ENCODE measurements around the gene CFAP65.

The CFAP65 gene

DNA sequence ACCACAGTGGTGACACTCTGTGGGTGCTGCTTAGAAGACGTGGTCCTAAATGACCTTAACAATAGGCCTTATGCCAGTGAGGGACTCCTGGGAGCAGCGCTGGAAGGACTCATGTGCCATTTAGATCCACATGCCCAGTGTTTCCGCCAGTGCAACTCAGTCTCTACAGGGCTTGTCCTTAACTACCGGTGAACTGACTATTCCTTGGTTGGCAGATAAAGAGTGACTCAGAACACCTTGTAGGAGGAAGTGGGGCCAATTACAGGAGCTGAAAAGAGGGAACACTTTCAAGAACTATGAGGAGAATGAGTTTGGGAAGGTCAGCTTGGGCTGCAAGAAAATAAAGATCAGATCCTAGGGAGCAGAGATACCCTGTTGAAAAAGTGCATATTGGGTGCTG is 83.6 kb downstream of the CFAP65 start:
- no peak overlapping the region for H3K4me3 ChIP-seq (ENCODE audit: low read depth, low read length)
- TF ChIP-seq, protein P1, sequence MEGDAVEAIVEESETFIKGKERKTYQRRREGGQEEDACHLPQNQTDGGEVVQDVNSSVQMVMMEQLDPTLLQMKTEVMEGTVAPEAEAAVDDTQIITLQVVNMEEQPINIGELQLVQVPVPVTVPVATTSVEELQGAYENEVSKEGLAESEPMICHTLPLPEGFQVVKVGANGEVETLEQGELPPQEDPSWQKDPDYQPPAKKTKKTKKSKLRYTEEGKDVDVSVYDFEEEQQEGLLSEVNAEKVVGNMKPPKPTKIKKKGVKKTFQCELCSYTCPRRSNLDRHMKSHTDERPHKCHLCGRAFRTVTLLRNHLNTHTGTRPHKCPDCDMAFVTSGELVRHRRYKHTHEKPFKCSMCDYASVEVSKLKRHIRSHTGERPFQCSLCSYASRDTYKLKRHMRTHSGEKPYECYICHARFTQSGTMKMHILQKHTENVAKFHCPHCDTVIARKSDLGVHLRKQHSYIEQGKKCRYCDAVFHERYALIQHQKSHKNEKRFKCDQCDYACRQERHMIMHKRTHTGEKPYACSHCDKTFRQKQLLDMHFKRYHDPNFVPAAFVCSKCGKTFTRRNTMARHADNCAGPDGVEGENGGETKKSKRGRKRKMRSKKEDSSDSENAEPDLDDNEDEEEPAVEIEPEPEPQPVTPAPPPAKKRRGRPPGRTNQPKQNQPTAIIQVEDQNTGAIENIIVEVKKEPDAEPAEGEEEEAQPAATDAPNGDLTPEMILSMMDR (IDR thresholded peaks at IDR 0.05; ENCODE audit: insufficient read depth, low read depth, low read length, missing control alignments), result no peak
- DNase-seq (ENCODE audit: low read depth), result no peak

DNA sequence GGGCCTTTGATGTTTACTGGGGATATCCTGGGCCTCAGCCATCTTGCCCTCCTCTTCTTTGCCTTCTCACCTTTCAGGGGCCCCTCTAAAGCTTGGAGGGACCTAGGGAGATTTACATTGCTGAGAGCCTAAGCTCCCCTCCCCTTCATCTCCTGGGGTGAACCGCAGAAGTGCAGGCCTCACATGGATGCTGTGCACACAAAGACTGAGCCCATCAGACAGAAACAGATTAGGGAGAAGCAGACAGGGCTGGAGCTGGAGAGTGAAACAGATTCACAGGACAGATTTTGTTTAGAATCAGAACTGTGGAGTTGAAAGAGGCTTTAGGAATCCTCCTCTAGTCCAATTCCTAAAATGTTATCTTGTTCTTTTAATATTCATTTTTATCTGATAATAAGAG is 85.3 kb downstream of the CFAP65 start:
- no peak for DNase-seq (ENCODE audit: low read depth)
- TF ChIP-seq, protein P1 (IDR thresholded peaks at IDR 0.05; ENCODE audit: insufficient read depth, low read depth, low read length, missing control alignments), result no peak
- H3K4me3 ChIP-seq (ENCODE audit: low read depth, low read length), result no peak overlapping the region

DNA sequence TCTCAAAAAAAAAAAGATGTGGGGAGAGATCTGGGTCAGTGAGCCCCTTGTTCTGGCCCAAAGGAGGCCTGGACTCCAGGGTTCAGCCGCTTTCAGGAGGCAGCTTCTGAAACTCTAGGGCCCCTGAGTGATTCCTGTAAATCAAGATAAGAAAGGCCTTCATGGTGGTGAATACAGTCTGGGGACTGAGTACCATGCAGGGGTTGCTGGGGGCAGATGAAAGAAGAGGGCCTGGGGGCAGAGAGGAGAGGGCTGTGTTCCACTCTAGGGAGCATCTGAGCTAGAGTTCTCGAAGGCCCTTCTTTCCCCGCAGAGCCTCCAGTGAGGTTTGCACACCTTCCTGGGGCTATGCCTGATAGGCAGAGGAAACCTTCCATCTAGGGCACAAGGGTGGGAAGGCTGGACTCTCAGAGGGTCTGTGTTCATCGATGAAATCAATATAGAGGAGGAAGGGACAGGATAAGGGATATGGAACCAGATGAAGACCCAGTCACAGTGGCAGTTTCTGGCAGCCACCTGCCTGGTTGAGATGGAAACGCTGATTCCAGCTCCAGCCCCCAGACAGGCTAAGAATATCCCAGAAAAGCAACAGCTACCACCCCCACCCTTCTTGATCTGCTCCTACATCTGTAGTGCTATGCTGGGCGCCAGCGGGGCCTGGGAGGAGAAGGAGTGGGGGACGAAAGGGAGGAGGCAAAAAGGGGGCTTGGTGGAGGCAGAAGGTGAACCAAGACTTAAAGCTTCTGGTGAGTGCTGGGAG is 86.6 kb downstream of the CFAP65 start:
- TF ChIP-seq, protein P1 (IDR thresholded peaks at IDR 0.05; ENCODE audit: insufficient read depth, low read depth, low read length, missing control alignments), result no peak
- no peak for DNase-seq (ENCODE audit: low read depth)
- H3K4me3 ChIP-seq (ENCODE audit: low read depth, low read length), result no peak overlapping the region

DNA sequence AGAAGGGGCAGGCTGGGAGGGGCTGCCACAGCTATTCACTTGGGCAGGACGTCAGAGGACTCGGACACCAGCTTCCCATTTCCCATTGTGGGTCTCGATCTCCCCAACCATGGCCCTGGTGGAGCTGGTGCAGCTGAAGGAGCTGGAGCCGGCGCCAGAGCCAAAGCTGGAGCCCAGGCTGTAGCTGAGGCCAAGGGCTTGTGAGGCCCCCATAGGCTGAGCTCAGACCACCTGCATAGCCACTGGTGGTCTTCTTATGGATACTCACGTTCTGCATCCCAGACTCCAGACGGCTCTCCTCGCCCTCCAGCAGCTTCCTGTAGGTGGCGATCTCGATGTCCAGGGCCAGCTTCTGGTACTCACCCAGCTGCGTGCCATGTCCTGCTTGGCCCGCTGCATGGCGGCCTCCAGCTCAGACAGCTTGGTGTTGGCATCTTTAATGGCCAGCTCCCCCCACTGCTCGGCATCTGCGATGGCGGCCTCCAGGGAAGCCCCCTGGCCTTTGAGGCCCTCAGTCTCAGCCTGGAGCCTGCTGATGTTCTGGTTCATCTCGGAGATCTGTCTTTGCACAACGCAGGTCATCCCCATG is 87.9 kb downstream of the CFAP65 start:
- DNase-seq (ENCODE audit: low read depth), result no peak
- H3K4me3 ChIP-seq (ENCODE audit: low read depth, low read length), result no peak overlapping the region
- TF ChIP-seq, protein P1 (IDR thresholded peaks at IDR 0.05; ENCODE audit: insufficient read depth, low read depth, low read length, missing control alignments), result no peak

All from GM12865 (cell line).